Measurements from ENCODE around the gene COA4. TPM values are rescaled to one million over a fixed set of nuclear protein-coding genes. Genes with fewer than 3 reads are reported as not detected.

The COA4 gene
- total RNA-seq, 1 experiment from 2014 or later, result 97.0 TPM

DNA sequence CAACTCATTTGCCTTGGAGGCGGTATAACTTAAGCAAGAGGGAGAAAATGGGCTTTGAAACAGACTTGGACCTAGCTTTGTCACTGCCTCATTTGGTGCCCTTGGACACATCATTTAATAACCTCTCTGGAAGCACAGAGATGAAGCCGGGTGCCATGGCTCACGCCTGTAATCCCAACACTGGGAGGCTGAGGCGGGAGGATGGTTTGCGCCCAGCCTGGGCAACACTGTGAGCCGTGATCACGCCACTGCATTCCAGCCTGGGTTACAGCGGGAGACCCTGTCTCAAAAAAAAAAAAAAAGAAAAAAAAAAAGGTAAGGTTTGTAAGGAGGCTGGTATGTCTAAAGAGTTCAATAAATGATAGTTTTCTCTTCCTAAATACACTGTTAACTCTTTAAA is 806 bp downstream of the COA4 start:
- DNase-seq (ENCODE audit: low read depth, low spot score) (no peak), ATAC-seq (no peak)
- Histone ChIP-seq H3K9ac (ENCODE audit: low read length) (peak overlapping the region; percentile 85), H3K4me3 (replicated peaks in 1 of 2; ENCODE audit: low read depth in 1 of 2, low read length in 2 of 2) (peak overlapping the region; percentile 68 to 95), H3K27ac (ENCODE audit: low read depth, low read length) (peak overlapping the region; percentile 98), H3K27me3 (ENCODE audit: insufficient read depth, low read length) (no peaks in the 10 kb centered on the region), H3K9me2 (ENCODE audit: insufficient read depth) (no peaks in the 10 kb centered on the region), H4K20me1 (ENCODE audit: insufficient read depth) (no peaks in the 10 kb centered on the region), H3K36me3 (ENCODE audit: control insufficient read depth in 1 of 2, insufficient read depth in 2 of 2, low read length in 2 of 2) (peaks cover 19 to 35% of the 10 kb centered on the region in 2 experiments), H3K79me2 (ENCODE audit: insufficient read depth, low read length) (peaks cover 45% of the 10 kb centered on the region), H2AFZ (ENCODE audit: low read depth, low read length, poor library complexity, severe bottlenecking) (no peak overlapping the region), H3K4me2 (ENCODE audit: low read length) (peak overlapping the region; percentile 87), H3K9me3 (ENCODE audit: control insufficient read depth in 1 of 2, insufficient read depth in 1 of 2, low read depth in 1 of 2, low read length in 2 of 2) (no peaks in the 10 kb centered on the region), H3K4me1 (ENCODE audit: control insufficient read depth in 1 of 2, insufficient read depth in 2 of 2, low read length in 2 of 2) (peaks cover 12 to 30% of the 10 kb centered on the region in 2 experiments)
- TF ChIP-seq EGR1 (IDR thresholded peaks at IDR 0.05; ENCODE audit: low read depth) (no peak), ZNF274 (IDR thresholded peaks at IDR 0.05; ENCODE audit: low read depth, low read length) (no peak), POLR2A (IDR thresholded peaks at IDR 0.05; ENCODE audit: borderline replicate concordance, extremely low read depth, insufficient read depth, insufficient read length) (no peak), CBX3 (IDR thresholded peaks at IDR 0.05; ENCODE audit: low read depth) (no peak), CEBPB (IDR thresholded peaks at IDR 0.05; ENCODE audit: low read depth) (no peak), ZFX (IDR thresholded peaks at IDR 0.05) (no peak), POLR2AphosphoS5 (IDR thresholded peaks at IDR 0.05; ENCODE audit: low read depth, low read length) (no peak), EZH2phosphoT487 (IDR thresholded peaks at IDR 0.05; ENCODE audit: borderline replicate concordance) (no peak), ELF1 (IDR thresholded peaks at IDR 0.05; ENCODE audit: borderline replicate concordance, low read depth) (no peak), YY1 (IDR thresholded peaks at IDR 0.05; ENCODE audit: extremely low read depth, insufficient replicate concordance, low read depth, low read length) (no peak), EZH2 (IDR thresholded peaks at IDR 0.05) (no peak), SRF (IDR thresholded peaks at IDR 0.05; ENCODE audit: low read depth) (no peak), TCF7L2 (IDR thresholded peaks at IDR 0.05; ENCODE audit: borderline replicate concordance, extremely low read depth, insufficient read depth, insufficient read length) (no peak), REST (IDR thresholded peaks at IDR 0.05; ENCODE audit: low read depth) (no peak), SP1 (IDR thresholded peaks at IDR 0.05; ENCODE audit: low read depth) (no peak), RAD21 (IDR thresholded peaks at IDR 0.05; ENCODE audit: low read depth) (no peak), FOSL1 (IDR thresholded peaks at IDR 0.05; ENCODE audit: low read depth) (no peak), JUND (IDR thresholded peaks at IDR 0.05) (no peak)
- TF ChIP-seq, protein P1, sequence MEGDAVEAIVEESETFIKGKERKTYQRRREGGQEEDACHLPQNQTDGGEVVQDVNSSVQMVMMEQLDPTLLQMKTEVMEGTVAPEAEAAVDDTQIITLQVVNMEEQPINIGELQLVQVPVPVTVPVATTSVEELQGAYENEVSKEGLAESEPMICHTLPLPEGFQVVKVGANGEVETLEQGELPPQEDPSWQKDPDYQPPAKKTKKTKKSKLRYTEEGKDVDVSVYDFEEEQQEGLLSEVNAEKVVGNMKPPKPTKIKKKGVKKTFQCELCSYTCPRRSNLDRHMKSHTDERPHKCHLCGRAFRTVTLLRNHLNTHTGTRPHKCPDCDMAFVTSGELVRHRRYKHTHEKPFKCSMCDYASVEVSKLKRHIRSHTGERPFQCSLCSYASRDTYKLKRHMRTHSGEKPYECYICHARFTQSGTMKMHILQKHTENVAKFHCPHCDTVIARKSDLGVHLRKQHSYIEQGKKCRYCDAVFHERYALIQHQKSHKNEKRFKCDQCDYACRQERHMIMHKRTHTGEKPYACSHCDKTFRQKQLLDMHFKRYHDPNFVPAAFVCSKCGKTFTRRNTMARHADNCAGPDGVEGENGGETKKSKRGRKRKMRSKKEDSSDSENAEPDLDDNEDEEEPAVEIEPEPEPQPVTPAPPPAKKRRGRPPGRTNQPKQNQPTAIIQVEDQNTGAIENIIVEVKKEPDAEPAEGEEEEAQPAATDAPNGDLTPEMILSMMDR (IDR thresholded peaks at IDR 0.05 in 2 of 3, conservative IDR thresholded peaks at IDR 0.05 in 1 of 3; ENCODE audit: borderline replicate concordance in 1 of 3, insufficient read depth in 1 of 3, low read depth in 2 of 3, low read length in 2 of 3), result no peak
- ChIA-PET RAD21 (ENCODE audit: low non-redundant PET in 1 of 2, low total read pairs in 2 of 2, uncharacterized antibody in 2 of 2, unreplicated experiment in 2 of 2) (no interaction called here), POLR2A (no interaction called here), CTCF (no interaction called here)
- intact Hi-C loops (cut with micrococcal nuclease), result no loop called here
- TSS peak; percentile 69 for BruUV-seq (replicated peaks)

Measured in HCT116 (cell line).